RWPE1 (cell line): ENCODE measurements around the gene COMMD10.

Experiments
- CTCF ChIA-PET: fragments of 350-600 bp; sonication (Branson Sonifier 250); formaldehyde crosslinking; extraction: SDS; loops from one replicate; lab custom pipeline; 2021; lab: Yijun Ruan, JAX
- POLR2A ChIA-PET: fragments of 400-600 bp; formaldehyde crosslinking; extraction: SDS; loops from one replicate; lab custom pipeline; 2020; ENCODE audit warnings: antibody characterized with exemption; ENCODE audit not compliant: low non-redundant PET; lab: Yijun Ruan, JAX
- DNase-seq: peaks from one replicate; pipeline ENCODE4 v3.0.0; 2012; ENCODE audit warnings: low spot score
- H3K27ac ChIP-seq: fragments of 450-650 bp; 2 replicates; pipeline ENCODE4 v1.5.1; 2017
- TF ChIP-seq, protein P1 (sequence below): fragments of 450-650 bp; conservative IDR thresholded peaks from 2 replicates; pipeline ENCODE4 v1.5.1; 2017; ENCODE audit warnings: low read depth, mild to moderate bottlenecking

COMMD10 gene

DNA sequence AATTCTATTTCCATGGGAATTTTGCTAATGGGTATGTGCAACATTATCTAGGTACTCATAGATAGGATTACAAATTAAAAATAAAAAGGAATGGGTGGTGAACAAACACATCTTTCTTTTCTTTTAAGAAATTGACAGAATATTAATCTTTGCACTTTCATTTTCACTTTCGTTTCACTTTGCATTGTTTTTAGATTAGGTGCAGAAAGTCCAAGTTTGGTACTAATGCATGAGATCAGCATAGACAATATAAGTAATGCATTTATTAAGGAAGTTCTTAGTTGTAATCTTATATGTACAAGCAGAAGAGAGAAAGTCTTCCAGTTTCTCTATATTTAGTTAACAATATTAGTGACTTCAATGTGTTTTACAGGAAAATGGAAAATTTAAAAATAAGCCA is 196.5 kb downstream of the COMMD10 start:
- CTCF ChIA-PET, result no interaction called here

GRCh38 chr5:116288524-116288923 is 203.7 kb downstream of the COMMD10 start:
- CTCF ChIA-PET, result no interaction called here
- POLR2A ChIA-PET, result no interaction called here
- TF ChIP-seq, protein P1, sequence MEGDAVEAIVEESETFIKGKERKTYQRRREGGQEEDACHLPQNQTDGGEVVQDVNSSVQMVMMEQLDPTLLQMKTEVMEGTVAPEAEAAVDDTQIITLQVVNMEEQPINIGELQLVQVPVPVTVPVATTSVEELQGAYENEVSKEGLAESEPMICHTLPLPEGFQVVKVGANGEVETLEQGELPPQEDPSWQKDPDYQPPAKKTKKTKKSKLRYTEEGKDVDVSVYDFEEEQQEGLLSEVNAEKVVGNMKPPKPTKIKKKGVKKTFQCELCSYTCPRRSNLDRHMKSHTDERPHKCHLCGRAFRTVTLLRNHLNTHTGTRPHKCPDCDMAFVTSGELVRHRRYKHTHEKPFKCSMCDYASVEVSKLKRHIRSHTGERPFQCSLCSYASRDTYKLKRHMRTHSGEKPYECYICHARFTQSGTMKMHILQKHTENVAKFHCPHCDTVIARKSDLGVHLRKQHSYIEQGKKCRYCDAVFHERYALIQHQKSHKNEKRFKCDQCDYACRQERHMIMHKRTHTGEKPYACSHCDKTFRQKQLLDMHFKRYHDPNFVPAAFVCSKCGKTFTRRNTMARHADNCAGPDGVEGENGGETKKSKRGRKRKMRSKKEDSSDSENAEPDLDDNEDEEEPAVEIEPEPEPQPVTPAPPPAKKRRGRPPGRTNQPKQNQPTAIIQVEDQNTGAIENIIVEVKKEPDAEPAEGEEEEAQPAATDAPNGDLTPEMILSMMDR, result no peak
- no peak overlapping the region for H3K27ac ChIP-seq
- DNase-seq, result no peak

More for the DNA sequence above, 196.5 kb downstream of the COMMD10 start:
- POLR2A ChIA-PET, result no interaction called here
- no peak for DNase-seq
- no peak overlapping the region for H3K27ac ChIP-seq
- TF ChIP-seq, protein P1, result no peak

DNA sequence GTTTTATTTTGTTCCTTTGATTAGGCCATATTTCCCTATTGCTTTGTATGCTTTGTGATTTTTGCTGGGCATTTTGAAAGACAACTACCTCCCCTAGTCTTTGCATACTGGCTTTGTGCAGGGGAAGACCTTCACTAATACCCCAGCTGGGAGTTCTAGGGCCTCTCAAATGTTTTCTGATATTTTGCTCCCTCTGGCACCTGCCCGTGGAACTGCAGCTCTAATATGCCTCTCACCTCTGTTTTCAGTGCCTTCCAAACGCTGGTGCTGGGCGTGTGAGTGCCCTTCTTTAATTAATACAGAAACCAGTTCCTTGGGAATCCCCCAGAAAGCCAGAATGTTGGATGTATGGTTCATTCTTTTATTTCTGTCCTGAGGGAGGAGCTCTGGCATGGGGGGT is 204.5 kb downstream of the COMMD10 start:
- TF ChIP-seq, protein P1, result no peak
- H3K27ac ChIP-seq, result no peak overlapping the region
- DNase-seq, result no peak
- CTCF ChIA-PET, result interaction anchor here (0.5 kb wide), 1 partner anchor 327 kb away, joined by 3 read pairs; the partner anchor contains the start of gene LVRN
- POLR2A ChIA-PET, result no interaction called here

- ChIA-PET POLR2A (no interaction called here), CTCF (no interaction called here)
- no peak overlapping the region for H3K27ac ChIP-seq
- DNase-seq, result no peak
- TF ChIP-seq, protein P1, result no peak
These were observed 206.4 kb downstream of the COMMD10 start for GRCh38 chr5:116291271-116291670.

DNA sequence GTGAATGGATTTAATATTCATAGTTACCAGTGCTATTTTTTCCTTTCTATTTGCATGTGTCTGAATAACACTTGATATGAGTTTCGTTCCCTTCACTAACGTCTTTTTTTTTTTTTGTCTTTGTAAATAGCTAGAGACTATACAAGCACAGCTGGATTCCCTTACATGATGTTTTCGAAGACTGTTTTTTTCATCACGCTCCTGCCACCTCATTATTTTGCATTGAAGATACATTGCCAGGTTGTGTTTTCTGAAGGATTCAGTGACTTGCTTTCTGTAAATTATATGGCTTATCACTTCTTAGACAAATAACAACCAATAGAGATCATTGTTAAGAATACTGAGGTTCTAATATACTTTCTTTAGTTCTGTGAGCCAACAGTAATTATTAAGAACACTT is 207.5 kb downstream of the COMMD10 start:
- no peak for DNase-seq
- TF ChIP-seq, protein P1, result no peak
- H3K27ac ChIP-seq, result no peak overlapping the region
- ChIA-PET CTCF (interaction anchor here (0.6 kb wide), 1 partner anchor 201 kb away, joined by 3 read pairs; no protein-coding TSS in a partner anchor), POLR2A (no interaction called here)

- H3K27ac ChIP-seq, result no peak overlapping the region
- TF ChIP-seq, protein P1, result no peak
- ChIA-PET CTCF (no interaction called here), POLR2A (no interaction called here)
- no peak for DNase-seq
These were observed 211.7 kb downstream of the COMMD10 start for GRCh38 chr5:116296335-116297072.
